Stomach (tissue), 4 donors: ENCODE results near the gene NUP214.

Source experiments
- POLR2A ChIP-seq, 4 donors: fragments of 450-650 bp; IDR thresholded peaks; one replicate each; pipeline ENCODE4 v1.6.1; 2016; ENCODE audit warnings: antibody characterized with exemption in 4 of 4, control low read depth in 2 of 4, mild to moderate bottlenecking in 1 of 4, moderate library complexity in 1 of 4
- TF ChIP-seq, protein P1 (sequence below), 7 experiments: fragments of 450-650 bp in 4 of 7; fragments of 200-600 bp in 3 of 7; sonication (generic) in 3 of 7; IDR thresholded peaks; one replicate each; pipeline ENCODE4 v1.5.1; 2016 to 2019; ENCODE audit warnings: antibody characterized with exemption in 7 of 7, control low read depth in 2 of 7, mild to moderate bottlenecking in 1 of 7

DNA sequence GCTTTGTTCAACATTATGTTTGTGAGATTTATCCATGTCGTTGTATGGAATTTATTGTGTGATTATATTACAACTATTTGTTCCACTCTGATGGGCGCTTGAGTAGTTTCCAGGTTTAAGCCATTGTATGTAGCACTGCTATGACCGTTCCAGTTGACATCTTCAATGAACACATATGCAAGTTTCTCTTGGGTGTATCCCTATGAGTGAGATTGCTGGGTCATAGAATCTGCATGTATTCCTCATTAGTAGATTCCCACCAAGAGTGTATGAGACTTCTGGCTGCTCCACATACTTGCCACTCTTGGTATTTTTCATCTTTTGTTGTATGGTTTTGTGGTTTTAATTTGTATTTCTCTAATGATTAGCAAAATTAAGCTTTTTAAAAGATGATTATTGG, 22.9 kb downstream of the NUP214 start:
- TF ChIP-seq, protein P1, sequence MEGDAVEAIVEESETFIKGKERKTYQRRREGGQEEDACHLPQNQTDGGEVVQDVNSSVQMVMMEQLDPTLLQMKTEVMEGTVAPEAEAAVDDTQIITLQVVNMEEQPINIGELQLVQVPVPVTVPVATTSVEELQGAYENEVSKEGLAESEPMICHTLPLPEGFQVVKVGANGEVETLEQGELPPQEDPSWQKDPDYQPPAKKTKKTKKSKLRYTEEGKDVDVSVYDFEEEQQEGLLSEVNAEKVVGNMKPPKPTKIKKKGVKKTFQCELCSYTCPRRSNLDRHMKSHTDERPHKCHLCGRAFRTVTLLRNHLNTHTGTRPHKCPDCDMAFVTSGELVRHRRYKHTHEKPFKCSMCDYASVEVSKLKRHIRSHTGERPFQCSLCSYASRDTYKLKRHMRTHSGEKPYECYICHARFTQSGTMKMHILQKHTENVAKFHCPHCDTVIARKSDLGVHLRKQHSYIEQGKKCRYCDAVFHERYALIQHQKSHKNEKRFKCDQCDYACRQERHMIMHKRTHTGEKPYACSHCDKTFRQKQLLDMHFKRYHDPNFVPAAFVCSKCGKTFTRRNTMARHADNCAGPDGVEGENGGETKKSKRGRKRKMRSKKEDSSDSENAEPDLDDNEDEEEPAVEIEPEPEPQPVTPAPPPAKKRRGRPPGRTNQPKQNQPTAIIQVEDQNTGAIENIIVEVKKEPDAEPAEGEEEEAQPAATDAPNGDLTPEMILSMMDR (IDR thresholded peaks at IDR 0.05) = no peak
- no peak for TF ChIP-seq POLR2A (IDR thresholded peaks at IDR 0.05)
